ENCODE data around the gene TAB2. TPM values are rescaled to one million over a fixed set of nuclear protein-coding genes. Genes with fewer than 3 reads are reported as not detected.

The TAB2 gene
- total and polyA plus RNA-seq, 2 of the 8 experiments (the other 6 are each of a cell fraction or from before 2014, with no cell fraction given): 40.4 to 63.0 TPM

- no peak overlapping the region for H3K9ac ChIP-seq (replicated peaks in 1 of 4; ENCODE audit: extremely low read depth in 1 of 4, low read depth in 3 of 4, low read length in 3 of 4)
- POLR2A ChIA-PET (ENCODE audit: partially characterized antibody): interaction anchor here (1.3 kb wide), 1 partner anchor 77 kb away, joined by 3 read pairs; no protein-coding TSS in a partner anchor
- no peaks in the 10 kb centered on the region; the same call in 1 of the 2 replicates for H3K79me1 ChIP-seq (ENCODE audit: low read depth, low read length)
- no peaks in the 10 kb centered on the region for H3K27me3 ChIP-seq (replicated peaks in 1 of 4; ENCODE audit: control insufficient read depth in 3 of 4, extremely low read depth in 1 of 4, insufficient read depth in 3 of 4, low read length in 3 of 4)
- no peak overlapping the region for H4K8ac ChIP-seq (ENCODE audit: extremely low read depth, insufficient read depth, low read length)
- H3K27ac ChIP-seq (ENCODE audit: low read depth, low read length): no peak overlapping the region
- no peak overlapping the region for H2AK5ac ChIP-seq (ENCODE audit: low read depth, low read length)
- CTCF ChIA-PET (ENCODE audit: partially characterized antibody): interaction anchor here (0.6 to 0.9 kb wide), 2 partner anchors 65 to 132 kb away, joined by 3 to 4 read pairs; no protein-coding TSS in a partner anchor
- no peak for FAIRE-seq
- H2AFZ ChIP-seq (ENCODE audit: low read length): no peak overlapping the region
- DNase-seq (ENCODE audit: low read depth in 1 of 2, low spot score in 2 of 2): no peak
- TF ChIP-seq RAD21 (IDR thresholded peaks at IDR 0.05 in 1 of 2, conservative IDR thresholded peaks at IDR 0.05 in 1 of 2; ENCODE audit: low read depth in 2 of 2, low read length in 2 of 2) (no peak), JUN (IDR thresholded peaks at IDR 0.05; ENCODE audit: low read depth, low read length) (no peak), TAF7 (optimal IDR thresholded peaks at IDR 0.05; ENCODE audit: borderline replicate concordance, low read depth, low read length) (no peak), RBBP5 (IDR thresholded peaks at IDR 0.05; ENCODE audit: borderline replicate concordance, low read depth, low read length) (no peak), GABPA (IDR thresholded peaks at IDR 0.05; ENCODE audit: borderline replicate concordance, insufficient read depth, low read length) (no peak)
- no peak overlapping the region for H4K91ac ChIP-seq (replicated peaks; ENCODE audit: insufficient read length, low read length)
- no peaks in the 10 kb centered on the region for H4K20me1 ChIP-seq (replicated peaks in 1 of 2; ENCODE audit: control insufficient read depth in 1 of 2, insufficient read depth in 2 of 2, low read length in 2 of 2)
- no peak overlapping the region for H4K5ac ChIP-seq (ENCODE audit: insufficient read length, low read depth, low read length)
- no peak overlapping the region for H3K18ac ChIP-seq (ENCODE audit: extremely low read depth, low read length)
- H3K23ac ChIP-seq (ENCODE audit: insufficient read length): no peak overlapping the region
- H3K4ac ChIP-seq (replicated peaks; ENCODE audit: insufficient read length, low read depth, low read length): no peak overlapping the region
- peaks cover 0 to 28% of the 10 kb centered on the region in 2 experiments; a peak in 1 of 4 replicates for H3K79me2 ChIP-seq (ENCODE audit: control insufficient read depth in 1 of 2, insufficient read depth in 2 of 2, low read length in 2 of 2)
- H3K9me3 ChIP-seq (ENCODE audit: insufficient read depth in 2 of 2, low read depth in 1 of 2, low read length in 1 of 2): no peaks in the 10 kb centered on the region
- H3K23me2 ChIP-seq (ENCODE audit: low read depth, low read length): no peaks in the 10 kb centered on the region
- H2BK120ac ChIP-seq (replicated peaks; ENCODE audit: low read depth, low read length): no peak overlapping the region
- H2BK5ac ChIP-seq (ENCODE audit: low read depth, low read length): no peak overlapping the region
- H2BK15ac ChIP-seq (ENCODE audit: low read length): no peak overlapping the region
- H2BK20ac ChIP-seq (ENCODE audit: low read length): no peak overlapping the region
- no peak overlapping the region for H3K4me3 ChIP-seq (ENCODE audit: extremely low read depth in 1 of 4, insufficient read depth in 2 of 4, low read depth in 3 of 4, low read length in 4 of 4)
- peaks cover 0 to 6% (median 0%) of the 10 kb centered on the region in 4 experiments; a peak in 1 of 8 replicates for H3K36me3 ChIP-seq (ENCODE audit: control insufficient read depth in 2 of 4, insufficient read depth in 4 of 4, low read length in 3 of 4)
- no peak overlapping the region for H3K56ac ChIP-seq (replicated peaks; ENCODE audit: insufficient read length, low read depth, low read length)
- no peak overlapping the region for H3K4me2 ChIP-seq (ENCODE audit: insufficient read depth in 1 of 2, low read depth in 2 of 2, low read length in 2 of 2)
- no peaks in the 10 kb centered on the region for H3K4me1 ChIP-seq (replicated peaks in 1 of 4; ENCODE audit: control insufficient read depth in 3 of 4, insufficient read depth in 4 of 4, low read length in 3 of 4)
- H3K14ac ChIP-seq (ENCODE audit: insufficient read length): no peak overlapping the region
- no peak overlapping the region for H2BK12ac ChIP-seq (ENCODE audit: low read depth, low read length)
These were observed 75.0 kb downstream of the TAB2 start for GRCh38 chr6:149392535-149392934.
